Activated gamma-delta T cell (primary cell): Measurements from ENCODE around the gene TNKS2.
"Not testable (repeated sequence)": the region's sequence is repeated elsewhere in the genome, so short reads cannot be mapped to it uniquely, and the experiment has no call there.

Experiments
- DNase-seq: peaks from one replicate; lab custom pipeline; 2025; lab: John Stamatoyannopoulos, UW

TNKS2 gene

DNA sequence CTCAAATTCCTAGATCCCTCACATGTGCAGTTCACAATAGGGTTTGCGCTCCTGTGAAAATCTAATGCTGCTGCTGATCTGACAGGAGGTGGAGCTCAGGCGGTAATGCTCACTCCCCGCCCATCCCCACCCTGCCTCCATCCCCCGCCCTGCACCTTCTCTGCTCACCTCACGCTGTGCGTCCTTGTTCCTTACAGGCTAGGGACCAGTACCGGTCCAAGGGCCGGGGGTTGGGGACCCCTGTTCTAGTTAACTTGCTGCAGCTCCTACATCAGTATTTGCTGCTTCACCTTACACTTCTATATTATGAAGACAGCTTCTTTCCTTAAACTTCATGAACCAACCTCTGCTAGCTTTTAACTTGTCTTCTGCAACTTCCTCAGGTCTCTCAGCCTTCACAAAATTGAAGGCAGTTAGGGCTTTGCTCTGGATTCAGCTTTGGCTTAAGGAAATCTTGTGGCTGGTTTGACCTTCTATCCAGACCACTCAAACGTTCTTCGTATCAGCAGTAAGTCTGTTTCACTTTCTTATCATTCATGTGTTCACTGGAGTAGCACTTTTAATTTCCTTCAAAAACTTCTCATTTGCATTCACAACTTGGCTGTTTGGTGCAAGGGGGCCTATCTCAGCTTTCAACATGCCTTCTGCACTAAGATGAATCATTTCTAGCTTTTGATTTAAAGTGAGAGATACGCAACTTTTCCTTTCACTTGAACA lies 1.7 kb upstream of the TNKS2 start:
- DNase-seq = no peak

DNA sequence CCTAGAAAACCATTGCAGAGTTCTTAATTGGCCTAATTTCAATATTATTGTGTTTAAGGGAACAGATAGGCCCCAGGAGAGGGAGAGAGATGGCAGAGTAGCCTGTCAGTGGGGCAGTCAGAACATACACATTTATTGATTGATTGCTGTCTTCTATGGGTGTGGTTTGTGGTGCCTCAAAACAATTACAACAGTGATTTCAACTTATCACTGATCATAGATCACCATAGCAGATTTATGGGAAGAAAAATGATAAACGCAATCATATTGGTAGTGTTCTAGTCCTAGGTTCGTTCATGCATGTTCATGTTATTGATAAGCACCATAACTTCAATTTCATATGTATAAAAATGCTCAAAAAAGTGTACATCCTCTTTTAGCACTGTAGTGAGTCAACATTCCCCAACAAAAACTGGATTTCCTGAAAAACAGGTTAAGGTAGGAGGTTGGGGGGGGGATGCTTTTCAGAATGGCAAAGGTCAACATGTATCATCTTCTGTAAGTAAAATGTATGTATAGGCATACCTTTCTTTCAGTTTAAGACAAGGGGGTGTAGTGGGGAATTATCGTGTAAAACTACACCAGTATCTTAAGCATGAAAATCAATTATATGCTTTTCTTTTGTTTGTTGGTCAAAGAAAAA lies 1.1 kb upstream of the TNKS2 start:
- no peak for DNase-seq

DNA sequence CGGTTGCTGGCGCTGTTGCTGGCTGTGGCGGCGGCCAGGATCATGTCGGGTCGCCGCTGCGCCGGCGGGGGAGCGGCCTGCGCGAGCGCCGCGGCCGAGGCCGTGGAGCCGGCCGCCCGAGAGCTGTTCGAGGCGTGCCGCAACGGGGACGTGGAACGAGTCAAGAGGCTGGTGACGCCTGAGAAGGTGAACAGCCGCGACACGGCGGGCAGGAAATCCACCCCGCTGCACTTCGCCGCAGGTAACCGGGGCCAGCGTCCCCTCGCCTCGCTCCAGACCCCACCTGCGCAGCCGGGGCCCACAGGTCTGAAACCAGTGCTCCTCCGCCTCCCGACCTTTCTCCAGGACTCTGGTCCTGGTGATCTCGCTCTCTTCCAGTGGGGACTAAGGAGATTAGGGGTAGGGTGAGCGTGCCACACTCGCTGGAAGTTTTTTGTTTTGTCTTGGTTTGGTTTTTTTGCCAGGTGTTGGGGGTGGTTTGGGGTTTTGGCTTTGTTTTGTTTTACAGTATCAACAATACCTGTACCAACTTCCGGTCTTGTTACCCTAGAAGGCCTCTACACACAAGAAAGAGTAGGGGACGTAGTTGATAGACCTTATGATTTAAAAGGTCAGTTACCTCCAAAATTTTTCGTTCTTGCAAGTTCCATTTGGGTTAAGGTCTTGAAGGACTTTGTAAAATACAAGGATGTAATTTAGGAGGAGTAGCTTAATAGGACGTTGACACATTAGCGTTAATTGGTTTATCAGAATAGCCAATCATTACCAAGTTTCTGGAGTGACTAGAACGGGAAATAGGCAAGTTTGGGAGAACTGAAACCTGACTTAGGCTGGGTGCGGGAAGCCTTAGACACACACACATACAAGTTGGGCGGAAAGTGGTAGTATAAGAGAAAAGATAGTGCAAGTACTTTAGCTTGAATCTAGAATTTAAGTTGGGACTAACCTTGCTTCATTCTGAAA lies 704 bp downstream of the TNKS2 start:
- DNase-seq = peak; percentile 55

DNA sequence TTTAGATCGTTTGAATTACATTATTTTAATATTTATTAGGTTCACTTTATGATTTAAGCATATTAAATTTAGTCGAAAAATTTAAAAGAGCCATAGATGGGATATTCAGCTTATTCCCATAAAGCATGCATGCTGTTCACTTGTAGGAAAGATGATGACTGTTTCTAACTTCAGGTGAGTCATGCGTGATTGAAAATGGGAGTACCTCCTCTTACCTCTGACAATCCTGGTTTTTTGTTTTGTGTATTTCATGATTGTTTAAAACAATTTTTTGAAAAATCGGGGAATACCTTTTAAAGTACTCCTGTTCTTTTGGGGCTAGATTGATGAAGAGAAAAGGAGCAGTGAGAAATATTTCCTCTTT lies 1.4 kb downstream of the TNKS2 start:
- no peak for DNase-seq

DNA sequence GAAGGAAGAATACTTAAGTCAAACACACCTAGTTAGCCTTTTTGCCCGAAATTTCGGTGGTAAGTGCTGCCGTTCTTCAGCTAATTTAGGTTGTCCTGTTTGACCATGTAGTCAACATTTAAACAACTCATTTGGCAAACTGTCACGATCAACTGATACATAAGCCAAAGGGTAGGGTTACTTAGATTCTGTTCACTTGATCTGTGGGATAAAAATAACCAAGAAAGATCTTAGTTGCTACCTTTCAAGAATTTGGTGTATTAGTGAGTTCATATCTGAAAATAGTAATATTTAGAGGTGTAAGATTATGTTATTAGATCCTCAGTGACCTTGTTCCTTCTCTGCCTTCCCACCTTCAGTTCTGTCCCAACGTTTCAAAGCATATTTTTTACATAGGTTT lies 2.0 kb downstream of the TNKS2 start:
- no peak for DNase-seq

DNA sequence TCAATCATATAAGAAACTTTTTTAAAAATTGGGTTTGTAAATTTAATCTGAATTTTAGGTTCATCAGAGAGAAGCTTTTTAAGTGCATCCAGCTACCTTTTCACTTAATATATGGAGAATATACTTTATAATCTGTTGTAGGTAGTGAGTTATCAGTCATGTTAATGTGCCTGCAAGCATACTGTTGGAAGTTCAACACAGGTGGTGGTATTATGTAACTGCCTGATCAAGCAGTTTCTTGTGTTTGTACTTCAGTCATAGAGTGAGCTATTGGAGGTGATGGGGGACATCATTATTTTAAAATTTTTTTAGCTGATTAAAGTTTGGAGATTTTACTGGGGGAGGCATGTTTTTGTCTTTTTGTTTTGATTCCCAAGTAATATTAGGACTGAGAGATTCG lies 2.5 kb downstream of the TNKS2 start:
- no peak for DNase-seq

DNA sequence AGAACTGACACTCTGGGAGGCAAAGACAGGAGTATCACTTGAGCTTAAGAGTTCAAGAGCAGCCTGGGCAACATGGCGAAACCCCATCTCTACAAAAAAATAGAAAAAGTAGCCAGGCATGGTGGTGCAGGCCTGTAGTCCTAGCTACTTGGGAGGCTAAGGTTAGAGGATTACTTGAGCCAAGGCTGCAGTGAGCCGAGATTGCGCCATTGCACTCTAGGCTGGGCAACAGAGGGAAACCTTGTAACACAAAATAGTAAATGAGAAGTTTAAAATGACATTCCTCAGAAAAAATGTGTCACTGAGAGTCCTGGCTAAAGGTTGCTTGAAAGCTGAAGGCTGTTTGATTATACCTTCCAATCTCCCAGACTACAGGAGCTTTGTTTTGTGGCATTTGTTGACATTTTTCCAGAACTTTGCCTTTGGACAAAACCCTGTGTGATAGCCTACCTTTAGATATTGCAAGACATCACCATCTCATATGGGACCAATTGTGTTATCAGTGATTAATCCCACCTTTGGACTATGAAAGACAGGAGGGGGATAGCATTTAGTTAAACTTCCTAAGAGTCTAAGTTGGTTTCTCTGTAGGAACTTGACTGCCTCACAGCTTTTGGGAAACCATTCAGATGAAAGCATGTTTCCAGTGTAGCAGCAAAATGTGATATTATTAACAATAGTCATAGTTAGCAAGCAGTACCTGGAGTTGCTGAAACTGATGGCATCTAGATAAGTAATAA lies 5.3 kb downstream of the TNKS2 start:
- no peak for DNase-seq

DNA sequence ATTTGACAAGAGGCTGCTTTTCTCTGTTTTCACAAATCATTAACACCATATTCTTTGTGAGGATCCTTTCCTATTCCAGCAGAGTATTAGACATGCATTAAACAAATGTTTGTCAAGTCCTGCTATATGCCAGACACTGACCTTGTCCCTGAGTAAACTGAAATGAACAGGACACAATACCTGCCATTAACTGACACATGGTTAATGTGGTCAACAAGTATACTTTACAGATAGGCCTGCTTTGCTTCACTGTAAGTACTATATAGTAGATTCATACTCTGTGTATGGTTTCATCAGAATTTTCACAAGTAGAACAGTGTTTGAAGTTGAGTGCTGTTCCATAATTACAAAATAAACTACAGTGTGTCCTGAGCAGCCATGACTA lies 5.9 kb downstream of the TNKS2 start:
- no peak for DNase-seq

DNA sequence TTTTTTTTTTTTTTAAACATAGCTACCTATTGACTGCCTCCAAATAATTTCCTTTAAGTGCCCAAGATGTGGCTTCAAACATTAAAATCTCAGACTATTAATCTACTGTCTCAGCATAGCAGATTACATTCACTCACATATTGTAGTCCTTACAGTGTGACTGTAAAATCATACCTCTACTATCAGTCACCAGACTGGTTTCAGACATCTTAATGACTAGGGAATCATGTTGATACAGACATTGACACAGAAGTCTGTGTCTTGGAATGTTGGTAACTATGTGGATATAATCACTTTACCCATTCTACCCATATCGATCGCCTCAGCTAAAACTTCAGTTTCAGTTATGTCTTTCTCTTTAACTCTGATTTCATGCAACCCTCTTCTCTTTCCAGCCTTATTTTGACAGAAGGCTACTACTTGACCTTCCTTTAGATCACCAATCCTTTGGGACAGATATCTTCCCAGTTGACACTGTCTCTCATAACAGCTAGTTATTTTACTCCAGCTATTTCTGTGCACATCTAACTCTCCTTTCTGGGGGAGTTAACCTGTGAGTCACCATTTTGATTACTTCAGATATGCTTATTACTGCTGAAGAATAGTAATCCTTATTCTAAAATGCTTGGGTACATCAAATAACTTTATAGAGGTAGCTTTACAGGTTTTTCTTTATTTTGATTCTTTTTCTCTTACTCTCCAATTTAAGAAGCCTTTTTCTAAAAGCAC lies 7.0 kb downstream of the TNKS2 start:
- no peak for DNase-seq

DNA sequence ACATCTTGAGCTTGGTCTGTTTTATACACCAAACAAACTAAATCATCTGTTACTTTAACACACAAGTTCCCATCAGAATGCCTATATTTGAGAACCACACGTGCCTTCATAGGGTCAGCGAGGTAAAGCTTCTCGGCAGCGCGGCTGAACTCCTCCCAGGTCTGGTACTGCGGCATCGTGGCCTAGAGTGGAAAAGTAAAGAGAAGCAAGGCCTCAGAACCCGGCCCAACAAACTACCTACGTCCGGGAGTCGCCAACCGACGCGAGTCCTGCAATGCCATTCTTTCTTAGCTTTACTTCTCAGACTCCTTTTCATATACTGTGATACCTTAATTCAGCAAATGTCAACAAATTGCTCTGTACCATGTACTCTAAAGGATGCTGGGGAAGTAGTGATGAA lies 9.0 kb downstream of the TNKS2 start:
- DNase-seq = not testable (repeated sequence)

DNA sequence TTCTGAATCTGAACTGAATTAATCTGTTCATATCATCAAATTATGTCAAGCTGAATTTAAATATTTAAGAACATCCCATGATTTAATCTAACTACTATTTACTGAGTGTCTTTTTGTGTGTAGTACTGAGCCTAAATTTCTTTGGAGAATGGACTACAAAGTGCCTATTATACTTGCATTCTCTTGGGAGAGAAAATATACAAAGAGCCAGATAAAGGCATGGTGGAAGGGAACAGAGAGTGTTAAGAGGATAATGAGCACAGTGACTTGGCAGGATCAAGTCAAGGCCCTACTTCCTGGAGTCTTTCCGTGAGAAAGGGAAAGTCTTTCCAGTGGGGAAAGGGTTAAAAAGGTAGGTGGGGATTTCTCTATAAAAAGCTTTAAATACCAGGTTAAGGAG lies 15.0 kb downstream of the TNKS2 start:
- DNase-seq = no peak

DNA sequence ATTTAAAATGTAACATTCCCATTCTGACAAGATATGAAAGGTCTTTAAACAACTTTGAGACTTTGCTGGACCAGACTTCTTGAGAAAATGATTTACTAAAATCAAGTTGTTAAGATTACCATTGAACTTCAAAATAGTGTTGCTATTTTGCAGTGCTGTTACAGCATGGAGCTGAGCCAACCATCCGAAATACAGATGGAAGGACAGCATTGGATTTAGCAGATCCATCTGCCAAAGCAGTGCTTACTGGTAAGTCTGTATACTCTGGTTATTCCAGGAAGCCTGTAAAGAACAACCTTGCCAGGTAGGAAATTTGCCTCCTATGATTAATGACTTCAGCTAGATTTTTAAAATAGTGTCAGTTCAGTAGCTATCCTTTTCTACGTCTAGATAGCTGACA lies 18.8 kb downstream of the TNKS2 start:
- DNase-seq = no peak

DNA sequence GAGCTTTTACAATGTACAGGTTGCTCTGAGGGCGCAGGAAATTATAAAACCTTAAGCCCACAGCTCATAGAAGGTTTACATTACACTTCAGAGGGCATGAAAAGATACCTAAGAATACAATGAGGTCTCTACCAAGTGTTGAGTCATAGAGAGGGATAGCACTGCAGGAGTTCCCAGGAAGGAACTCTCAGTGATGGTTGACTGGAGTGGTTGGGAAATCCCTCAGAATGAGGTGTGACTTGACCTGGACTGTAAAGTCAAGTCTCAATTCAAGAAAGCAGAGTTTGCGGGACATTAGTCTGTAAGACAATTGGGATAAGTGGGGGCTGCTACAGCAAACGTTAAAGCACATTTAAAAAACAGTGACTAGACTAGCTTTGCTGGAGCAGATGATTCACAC lies 21.9 kb downstream of the TNKS2 start:
- no peak for DNase-seq

DNA sequence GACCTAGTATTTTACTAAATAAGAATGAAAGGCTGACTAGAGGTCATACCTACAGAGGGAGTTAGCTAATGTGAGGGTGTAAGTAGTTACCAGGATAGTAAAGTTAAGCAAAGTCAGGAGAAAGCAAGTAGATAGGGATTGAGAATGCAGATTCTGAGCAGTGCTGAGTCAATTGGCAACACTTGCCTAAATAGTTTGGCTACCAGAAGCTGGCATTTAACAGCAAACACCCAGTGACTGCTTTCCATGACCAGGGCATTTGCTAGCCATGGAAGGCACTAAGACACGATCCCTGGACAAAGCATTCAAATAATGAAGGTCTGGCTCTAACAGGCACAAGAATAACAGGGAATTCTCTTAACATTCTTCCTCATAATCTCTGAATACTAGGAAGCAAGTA lies 25.9 kb downstream of the TNKS2 start:
- no peak for DNase-seq

DNA sequence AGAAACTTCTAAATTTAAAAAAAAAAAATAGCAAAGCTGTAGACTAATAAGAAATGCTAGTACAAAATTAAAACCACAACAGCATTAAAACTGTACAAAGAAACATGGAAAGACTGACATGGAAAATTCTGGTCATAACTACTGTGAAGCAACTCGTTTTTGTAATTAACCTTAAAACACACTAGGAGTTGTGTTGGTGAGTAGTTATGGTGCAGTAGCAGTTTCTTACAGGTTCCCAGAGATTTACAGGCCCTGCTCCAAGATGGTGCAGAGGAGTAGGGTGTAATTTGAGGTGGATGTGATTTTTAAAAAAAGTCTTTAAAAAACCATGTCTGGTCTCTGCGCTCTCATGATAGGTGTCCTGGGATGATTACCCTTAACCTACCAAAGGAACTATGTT lies 31.0 kb downstream of the TNKS2 start:
- DNase-seq = no peak

DNA sequence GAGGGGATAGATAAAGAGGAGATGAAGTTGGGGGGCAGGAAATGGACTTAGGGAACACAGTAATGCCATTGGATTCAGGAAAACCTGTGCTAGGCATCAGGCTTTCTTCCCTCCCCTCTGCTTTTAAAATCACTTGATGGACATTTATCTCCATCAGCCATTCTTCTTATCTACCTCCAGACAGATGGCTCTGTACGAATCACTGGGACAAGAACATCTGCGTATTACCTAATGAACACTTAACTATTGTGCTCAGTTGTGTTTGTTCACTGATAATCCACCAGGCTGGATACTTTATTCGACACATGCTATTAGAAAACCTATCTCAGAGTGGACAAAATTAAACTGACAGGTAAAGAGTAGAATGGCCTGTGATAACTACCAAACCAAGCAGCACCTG lies 40.0 kb downstream of the TNKS2 start:
- DNase-seq = no peak

DNA sequence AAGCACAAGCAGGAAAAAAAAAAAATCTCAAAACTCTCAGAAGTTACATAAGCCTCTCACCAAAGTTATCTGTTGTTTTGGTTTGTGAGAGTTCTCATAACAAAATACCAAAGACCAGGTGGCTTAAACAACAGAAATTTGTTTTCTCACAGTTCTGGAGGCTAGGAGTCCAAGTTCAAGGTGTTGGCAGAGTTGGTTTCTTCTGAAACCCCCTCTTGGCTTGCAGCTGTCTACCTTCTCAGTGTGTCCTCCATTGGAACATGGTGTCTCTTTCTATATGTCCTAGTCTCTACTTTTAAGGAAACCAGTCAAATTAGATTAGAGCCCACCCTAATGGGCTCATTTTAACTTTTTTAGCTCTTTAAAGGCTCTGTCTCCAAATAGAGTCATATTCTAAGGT lies 44.9 kb downstream of the TNKS2 start:
- DNase-seq = no peak

DNA sequence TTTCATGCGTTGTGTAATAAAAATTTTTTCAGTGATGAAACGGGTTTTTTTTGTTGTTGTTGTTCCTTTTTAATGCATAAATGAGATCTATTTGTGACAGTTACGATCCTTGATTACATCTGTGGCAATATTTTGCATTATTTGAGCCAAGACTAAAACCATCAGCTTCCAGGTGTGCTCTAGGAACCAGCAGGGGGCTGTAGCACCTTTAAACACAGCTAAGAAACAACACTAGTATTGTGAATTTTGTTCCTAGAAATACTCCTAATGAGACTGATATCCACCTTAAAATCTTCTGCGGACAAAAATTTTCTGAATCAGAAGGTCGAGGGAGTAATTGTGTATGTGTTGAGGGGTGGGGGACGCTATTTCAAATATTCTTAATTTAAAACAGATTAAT lies 58.4 kb downstream of the TNKS2 start:
- no peak for DNase-seq

DNA sequence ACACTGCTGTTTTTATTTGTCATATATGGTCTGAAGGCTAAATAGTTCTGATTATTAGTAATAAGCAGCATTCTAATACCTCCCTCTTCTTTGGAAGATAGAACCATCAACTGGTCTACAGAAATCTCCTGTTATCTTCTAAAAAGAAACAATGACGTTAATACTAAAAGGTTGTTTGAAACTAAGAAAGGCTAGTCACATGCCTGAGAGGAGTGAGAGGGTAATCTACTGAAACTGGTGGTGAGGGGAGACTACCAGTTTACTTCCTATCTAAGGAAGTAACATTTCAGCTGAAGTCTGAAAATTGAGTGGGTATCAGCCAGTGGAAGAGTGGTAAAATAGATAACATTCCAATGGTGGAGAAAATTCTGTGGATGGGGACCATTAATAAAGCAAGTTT lies 62.7 kb downstream of the TNKS2 start:
- DNase-seq = no peak

DNA sequence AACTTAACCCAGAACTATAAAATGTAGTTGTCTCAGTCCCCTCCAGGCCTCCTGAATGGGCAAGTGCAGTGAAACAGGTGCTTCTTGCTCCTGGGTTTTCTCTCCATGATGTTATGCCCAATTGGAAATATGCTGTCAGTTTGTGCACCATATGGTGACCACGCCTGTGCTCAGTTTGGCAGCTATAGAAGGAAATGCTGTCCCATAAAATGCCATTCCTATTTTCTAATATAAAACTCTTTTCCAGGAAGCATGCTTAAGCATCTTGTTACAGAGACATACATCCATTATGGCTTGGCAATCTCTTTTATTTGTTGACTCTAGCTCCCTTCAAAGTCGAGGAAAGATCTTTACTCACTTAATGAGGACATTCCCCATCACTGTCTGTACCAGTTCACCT lies 65.9 kb downstream of the TNKS2 start:
- DNase-seq = no peak

DNA sequence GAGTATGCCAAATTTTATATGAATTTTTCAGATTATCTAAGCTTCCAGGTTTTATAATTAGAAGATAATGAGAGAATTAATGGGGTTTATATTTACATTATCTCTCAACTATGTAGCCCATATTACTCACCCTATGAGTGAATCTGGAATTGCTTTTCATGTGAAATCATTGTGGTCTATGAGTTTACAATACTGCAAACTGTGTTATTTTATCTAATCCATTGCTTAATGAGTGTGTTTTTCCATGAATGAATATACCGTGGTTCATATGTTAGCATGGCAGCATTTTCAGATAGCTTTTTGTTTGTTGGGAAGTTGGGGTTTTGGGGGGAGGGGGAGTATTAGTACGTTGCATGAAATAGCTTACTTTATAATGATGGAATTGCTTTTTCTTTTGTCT lies 66.5 kb downstream of the TNKS2 start:
- DNase-seq = no peak
